Stimulated activated effector memory CD8-positive, alpha-beta T cell treated with anti-CD3 and anti-CD28 coated beads, Interleukin-12 subunit alpha, Interleukin-12 subunit beta, amount 100 ng/mL, for 72 hours (primary cell): ENCODE results near the gene CLEC3A.

Experiments used
- ATAC-seq: fragments of 150-1000 bp; cut with Tn5 transposase; 2 replicates; pipeline ENCODE4 v1.10.0; 2021
- DNase-seq, 2 donors: peaks; one replicate each; pipeline ENCODE4 v3.0.0; 2021 to 2022; ENCODE audit warnings: low spot score in 2 of 2
- H3K27ac Mint-ChIP-seq: one replicate; pipeline ENCODE4 v1.8.0; 2022; ENCODE audit warnings: mild to moderate bottlenecking, mixed read lengths
- H3K36me3 Mint-ChIP-seq: one replicate; pipeline ENCODE4 v1.8.0; 2022; ENCODE audit warnings: mild to moderate bottlenecking, mixed read lengths
- H3K4me1 Mint-ChIP-seq: one replicate; pipeline ENCODE4 v1.8.0; 2022; ENCODE audit warnings: mixed read lengths
- H3K4me3 Mint-ChIP-seq: one replicate; pipeline ENCODE4 v1.8.0; 2022; ENCODE audit warnings: mild to moderate bottlenecking, mixed read lengths
- H3K9me3 Mint-ChIP-seq: one replicate; pipeline ENCODE4 v1.8.0; 2022; ENCODE audit warnings: mixed read lengths

Gene CLEC3A

GRCh38 chr16:78060295-78060694, 37.9 kb downstream of the CLEC3A start:
- H3K9me3 Mint-ChIP-seq = no peaks in the 10 kb centered on the region
- ATAC-seq (no peak), DNase-seq (no peak)
- no peaks in the 10 kb centered on the region for H3K36me3 Mint-ChIP-seq
- H3K4me1 Mint-ChIP-seq = no peaks in the 10 kb centered on the region
- H3K27ac Mint-ChIP-seq = no peak overlapping the region
- no peak overlapping the region for H3K4me3 Mint-ChIP-seq

- Mint-ChIP-seq H3K4me3 (no peak overlapping the region), H3K27ac (no peak overlapping the region), H3K4me1 (no peaks in the 10 kb centered on the region), H3K36me3 (no peaks in the 10 kb centered on the region), H3K9me3 (no peaks in the 10 kb centered on the region)
- ATAC-seq (no peak), DNase-seq (no peak)
Observed at GRCh38 chr16:78060809-78061208, 38.5 kb downstream of the CLEC3A start.

- Mint-ChIP-seq H3K4me3 (no peak overlapping the region), H3K4me1 (no peaks in the 10 kb centered on the region), H3K27ac (no peak overlapping the region), H3K36me3 (no peaks in the 10 kb centered on the region), H3K9me3 (no peaks in the 10 kb centered on the region)
- no peak for DNase-seq
- ATAC-seq = no peak
Observed at GRCh38 chr16:78065319-78065718, 43.0 kb downstream of the CLEC3A start.

GRCh38 chr16:78069913-78070312, 47.6 kb downstream of the CLEC3A start:
- Mint-ChIP-seq H3K9me3 (no peaks in the 10 kb centered on the region), H3K27ac (no peak overlapping the region), H3K36me3 (no peaks in the 10 kb centered on the region), H3K4me1 (no peaks in the 10 kb centered on the region), H3K4me3 (no peak overlapping the region)
- DNase-seq (no peak), ATAC-seq (no peak)

- no peaks in the 10 kb centered on the region for H3K36me3 Mint-ChIP-seq
- no peaks in the 10 kb centered on the region for H3K9me3 Mint-ChIP-seq
- no peak for DNase-seq
- H3K4me3 Mint-ChIP-seq = no peak overlapping the region
- no peaks in the 10 kb centered on the region for H3K4me1 Mint-ChIP-seq
- H3K27ac Mint-ChIP-seq = no peak overlapping the region
- ATAC-seq = no peak
Observed at GRCh38 chr16:78072275-78072674, 49.9 kb downstream of the CLEC3A start.

- DNase-seq (no peak), ATAC-seq (no peak)
- Mint-ChIP-seq H3K9me3 (no peaks in the 10 kb centered on the region), H3K36me3 (no peaks in the 10 kb centered on the region), H3K4me3 (no peak overlapping the region), H3K27ac (no peak overlapping the region), H3K4me1 (no peaks in the 10 kb centered on the region)
Observed at GRCh38 chr16:78075800-78076199, 53.5 kb downstream of the CLEC3A start.

GRCh38 chr16:78081341-78081740, 59.0 kb downstream of the CLEC3A start:
- Mint-ChIP-seq H3K27ac (no peak overlapping the region), H3K4me1 (no peaks in the 10 kb centered on the region), H3K36me3 (no peaks in the 10 kb centered on the region), H3K9me3 (no peaks in the 10 kb centered on the region), H3K4me3 (no peak overlapping the region)
- DNase-seq (no peak), ATAC-seq (no peak)
